H1 (cell line): ENCODE results near the gene IGSF9. TPM values are rescaled to one million over a fixed set of nuclear protein-coding genes. Genes with fewer than 3 reads are reported as not detected.

Experiments used
- CTCF ChIA-PET: fragments of 300-600 bp; sonication (Branson Sonifier 250); formaldehyde crosslinking; loops from one replicate; lab custom pipeline; 2021; ENCODE audit not compliant: partially characterized antibody; lab: Charles Lee
- POLR2A ChIA-PET: fragments of 300-600 bp; sonication (Branson Sonifier 250); formaldehyde crosslinking; loops from one replicate; lab custom pipeline; 2021; ENCODE audit warnings: inconsistent platforms; ENCODE audit not compliant: partially characterized antibody; lab: Charles Lee
- DNase-seq, 2 experiments: peaks; one replicate each; pipeline versions ENCODE4 v3.0.0 to v3.0.0-alpha.2; 2010 to 2022; ENCODE audit warnings: low spot score in 2 of 2, low read depth in 1 of 2, mixed read lengths in 1 of 2
- FAIRE-seq: peaks from 2 replicates; lab custom pipeline; 2011; peaks lifted over from hg19 to GRCh38; lab: Jason Lieb, UNC
- H2AFZ ChIP-seq: 2 replicates; pipeline ENCODE4 v1.8.1; 2012; ENCODE audit warnings: low read length, inconsistent platforms
- H2AK5ac ChIP-seq: 2 replicates; pipeline ENCODE4 v1.6.1; 2013; ENCODE audit warnings: low read depth, low read length
- H2BK120ac ChIP-seq: replicated peaks from 2 replicates; pipeline ENCODE3; 2013; ENCODE audit warnings: low read depth, low read length, inconsistent platforms
- H2BK12ac ChIP-seq: 2 replicates; pipeline ENCODE4 v1.6.1; 2013; ENCODE audit warnings: low read depth, low read length
- H2BK15ac ChIP-seq: 2 replicates; pipeline ENCODE4 v1.6.1; 2013; ENCODE audit warnings: low read length
- H2BK20ac ChIP-seq: 2 replicates; pipeline ENCODE4 v1.6.1; 2013; ENCODE audit warnings: low read length
- H2BK5ac ChIP-seq: 2 replicates; pipeline ENCODE4 v1.6.1; 2013; ENCODE audit warnings: low read depth, low read length
- H3K14ac ChIP-seq: 2 replicates; pipeline ENCODE4 v1.6.1; 2013; ENCODE audit warnings: inconsistent platforms; ENCODE audit not compliant: insufficient read length
- H3K18ac ChIP-seq: 2 replicates; pipeline ENCODE4 v1.6.1; 2013; ENCODE audit warnings: low read length; ENCODE audit errors: extremely low read depth
- H3K23ac ChIP-seq: 2 replicates; pipeline ENCODE4 v1.6.1; 2013; ENCODE audit warnings: inconsistent platforms; ENCODE audit not compliant: insufficient read length
- H3K23me2 ChIP-seq: 2 replicates; pipeline ENCODE4 v1.6.1; 2013; ENCODE audit warnings: low read depth, low read length
- H3K27ac ChIP-seq: 2 replicates; pipeline ENCODE4 v1.6.1; 2011; ENCODE audit warnings: low read depth, low read length, inconsistent platforms
- H3K27me3 ChIP-seq, 4 experiments: replicated peaks in 1 of 4; 1 replicate in 1 of 4; 2 replicates in 3 of 4; pipeline versions ENCODE4 v1.6.1 to v1.8.1; 2011 to 2013; ENCODE audit warnings: low read length in 3 of 4, mild to moderate bottlenecking in 3 of 4, inconsistent platforms in 2 of 4, mixed read lengths in 2 of 4, moderate library complexity in 1 of 4; ENCODE audit not compliant: control insufficient read depth in 3 of 4, insufficient read depth in 3 of 4; ENCODE audit errors: extremely low read depth in 1 of 4
- H3K36me3 ChIP-seq, 4 experiments: 2 replicates each; pipeline versions ENCODE4 v1.6.1 to v1.8.1; 2011 to 2013; ENCODE audit warnings: mild to moderate bottlenecking in 4 of 4, low read length in 3 of 4, moderate library complexity in 2 of 4, control low read depth in 1 of 4, inconsistent platforms in 1 of 4; ENCODE audit not compliant: insufficient read depth in 4 of 4, control insufficient read depth in 2 of 4
- H3K4ac ChIP-seq: replicated peaks from 2 replicates; pipeline ENCODE3; 2013; ENCODE audit warnings: low read length, low read depth, mixed read lengths, inconsistent platforms; ENCODE audit not compliant: insufficient read length
- H3K4me1 ChIP-seq, 4 experiments: replicated peaks in 1 of 4; 1 replicate in 1 of 4; 2 replicates in 3 of 4; pipeline versions ENCODE4 v1.6.1 to v1.8.1; 2011 to 2013; ENCODE audit warnings: low read length in 3 of 4, inconsistent platforms in 2 of 4, mixed read lengths in 1 of 4; ENCODE audit not compliant: insufficient read depth in 4 of 4, control insufficient read depth in 3 of 4
- H3K4me2 ChIP-seq, 2 experiments: 2 replicates each; pipeline versions ENCODE4 v1.6.1 to v1.8.1; 2011 to 2013; ENCODE audit warnings: low read depth in 2 of 2, low read length in 2 of 2, control low read depth in 1 of 2, inconsistent platforms in 1 of 2, mild to moderate bottlenecking in 1 of 2; ENCODE audit not compliant: insufficient read depth in 1 of 2
- H3K4me3 ChIP-seq, 4 experiments: fragments of 200-600, 300-600 bp in 1 of 4; sonication (generic), shearing (Covaris generic), sonication (Bioruptor Twin) in 1 of 4; 2 replicates each; pipeline versions ENCODE4 v1.5.1 to v1.8.1; 2011 to 2016; ENCODE audit warnings: low read length in 4 of 4, low read depth in 3 of 4, control low read depth in 2 of 4, inconsistent platforms in 2 of 4, mild to moderate bottlenecking in 2 of 4, mixed read lengths in 1 of 4, moderate library complexity in 1 of 4; ENCODE audit not compliant: insufficient read depth in 2 of 4; ENCODE audit errors: extremely low read depth in 1 of 4
- H3K56ac ChIP-seq: replicated peaks from 2 replicates; pipeline ENCODE3; 2013; ENCODE audit warnings: low read depth, mild to moderate bottlenecking, mixed read lengths, low read length, inconsistent platforms; ENCODE audit not compliant: insufficient read length
- H3K79me1 ChIP-seq: 2 replicates; pipeline ENCODE4 v1.6.1; 2013; ENCODE audit warnings: low read depth, low read length, control low read depth
- H3K79me2 ChIP-seq, 2 experiments: 2 replicates each; pipeline versions ENCODE4 v1.6.1 to v1.8.1; 2012 to 2013; ENCODE audit warnings: low read length in 2 of 2, mild to moderate bottlenecking in 2 of 2, inconsistent platforms in 1 of 2; ENCODE audit not compliant: insufficient read depth in 2 of 2, control insufficient read depth in 1 of 2
- H3K9ac ChIP-seq, 4 experiments: replicated peaks in 1 of 4; 1 replicate in 1 of 4; 2 replicates in 3 of 4; pipeline versions ENCODE4 v1.6.1 to v1.8.1; 2011 to 2013; ENCODE audit warnings: low read depth in 3 of 4, low read length in 3 of 4, control low read depth in 2 of 4, mild to moderate bottlenecking in 2 of 4, moderate library complexity in 2 of 4, inconsistent platforms in 1 of 4; ENCODE audit errors: extremely low read depth in 1 of 4
- H3K9me3 ChIP-seq, 2 experiments: 2 replicates each; pipeline versions ENCODE4 v1.6.1 to v1.8.1; 2012 to 2013; ENCODE audit warnings: mild to moderate bottlenecking in 2 of 2, moderate library complexity in 2 of 2, control low read depth in 1 of 2, inconsistent platforms in 1 of 2, low read depth in 1 of 2, low read length in 1 of 2, mixed read lengths in 1 of 2; ENCODE audit not compliant: insufficient read depth in 2 of 2
- H4K20me1 ChIP-seq, 2 experiments: replicated peaks in 1 of 2; 2 replicates each; pipeline versions ENCODE3 to v1.8.1; 2011 to 2013; ENCODE audit warnings: inconsistent platforms in 2 of 2, low read length in 2 of 2, mild to moderate bottlenecking in 1 of 2; ENCODE audit not compliant: insufficient read depth in 2 of 2, control insufficient read depth in 1 of 2
- H4K5ac ChIP-seq: 2 replicates; pipeline ENCODE4 v1.6.1; 2013; ENCODE audit warnings: low read length, low read depth, mixed read lengths, inconsistent platforms; ENCODE audit not compliant: insufficient read length
- H4K8ac ChIP-seq: 2 replicates; pipeline ENCODE4 v1.8.0; 2013; ENCODE audit warnings: mild to moderate bottlenecking, moderate library complexity, low read length, inconsistent platforms; ENCODE audit not compliant: insufficient read depth; ENCODE audit errors: extremely low read depth
- H4K91ac ChIP-seq: replicated peaks from 2 replicates; pipeline ENCODE3; 2013; ENCODE audit warnings: low read length, mixed read lengths, inconsistent platforms; ENCODE audit not compliant: insufficient read length
- CBX8 ChIP-seq: fragments of 300-800, 300-1000 bp; sonication (generic); IDR thresholded peaks from 2 replicates; pipeline ENCODE4 v1.7.1; 2016; ENCODE audit warnings: low read depth, low read length, borderline replicate concordance
- CHD1 ChIP-seq: IDR thresholded peaks from 2 replicates; pipeline ENCODE4 v1.6.1; 2012; ENCODE audit warnings: low read depth, low read length, improper control_type of control experiment
- JUND ChIP-seq: IDR thresholded peaks from 2 replicates; pipeline ENCODE4 v1.6.1; 2011; ENCODE audit warnings: mild to moderate bottlenecking, improper control_type of control experiment, low read length
- KDM4A ChIP-seq: IDR thresholded peaks from one replicate; pipeline ENCODE4 v1.7.1; 2012; ENCODE audit warnings: low read depth, mild to moderate bottlenecking, moderate library complexity, low read length, inconsistent platforms; ENCODE audit not compliant: severe bottlenecking
- KDM5A ChIP-seq: fragments of 200-600 bp; IDR thresholded peaks from 2 replicates; pipeline ENCODE4 v1.7.1; 2012; ENCODE audit warnings: mild to moderate bottlenecking, low read length, inconsistent platforms, mixed read lengths
- MAFK ChIP-seq: IDR thresholded peaks from 2 replicates; pipeline ENCODE4 v1.6.1; 2012; ENCODE audit warnings: low read depth, mild to moderate bottlenecking, improper control_type of control experiment, low read length
- NRF1 ChIP-seq: IDR thresholded peaks from 2 replicates; pipeline ENCODE4 v1.6.1; 2011; ENCODE audit warnings: mild to moderate bottlenecking, low read depth, low read length, improper control_type of control experiment
- POLR2AphosphoS5 ChIP-seq: IDR thresholded peaks from 2 replicates; pipeline ENCODE4 v1.6.1; 2011; ENCODE audit warnings: low read depth, low read length
- WGBS, 2 experiments: shearing (Covaris generic) in 1 of 2; methylation state at CpG; one replicate each; pipeline versions ENCODE4 v1.1.6 to v1.1.7; 2013 to 2015; ENCODE audit warnings: low lambda C conversion rate in 2 of 2, mixed read lengths in 2 of 2, inconsistent platforms in 1 of 2, low coverage in 1 of 2, missing lambda C conversion rate in 1 of 2; ENCODE audit not compliant: insufficient replicate concordance in 2 of 2, insufficient coverage in 1 of 2, insufficient read length in 1 of 2; ENCODE audit errors: extremely low coverage in 1 of 2, missing lambda C conversion rate in 1 of 2; 5-methylcytosine and 5-hydroxymethylcytosine counted together
- polyA plus RNA-seq, 7 experiments: library from polyadenylated mRNA; depleted of rRNA in 3 of 7; stranded (reverse) in 5 of 7; unstranded in 2 of 7; fragments of >200 nt in 5 of 7; fragments of 200-250 nt in 2 of 7; gene quantifications; 1 replicate in 5 of 7; 2 replicates in 1 of 7; 4 replicates in 1 of 7; pipeline versions ENCODE4 v1.2.1 to v1.2.3, GENCODE V29; 2011 to 2013; ENCODE audit warnings: missing spikeins in 2 of 7, mixed read lengths in 2 of 7
- total RNA-seq: library from RNA; stranded (reverse); fragmentation: NEBNext Ultra II Directional; extraction: Animal tissue kit (Norgen Biotek cat#: 25700); gene quantifications from 2 replicates; pipeline ENCODE4 v1.2.1, GENCODE V29; 2021

IGSF9 gene
- total and polyA plus RNA-seq, 2 of the 8 experiments (the other 6 are each of a cell fraction or from before 2014, with no cell fraction given): 10.9 to 28.1 TPM

DNA sequence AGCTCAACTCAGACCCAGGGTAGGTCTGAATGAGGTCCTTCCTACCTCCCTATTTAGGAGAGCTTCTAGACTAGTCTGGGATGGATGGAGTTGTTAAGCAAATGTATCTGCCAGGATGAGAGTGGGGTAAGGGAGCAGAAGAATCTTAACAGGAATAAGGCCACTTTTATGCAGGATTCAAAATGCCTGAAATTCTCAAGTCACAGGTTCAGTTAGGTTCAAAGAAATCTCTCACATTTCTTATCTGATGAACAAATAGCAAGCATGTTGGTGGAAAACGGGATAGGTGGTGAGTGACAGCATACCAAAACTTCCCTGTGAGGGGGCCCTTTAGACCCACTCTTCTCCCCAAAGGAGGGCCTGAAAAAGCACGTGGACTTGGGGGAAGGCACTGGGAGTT is 5.6 kb upstream of the IGSF9 start:
- Histone ChIP-seq H3K23me2 (peaks cover 2% of the 10 kb centered on the region; the same call in 1 of the 2 replicates), H3K79me1 (no peaks in the 10 kb centered on the region), H2BK15ac (no peak overlapping the region), H3K9ac (no peak overlapping the region), H3K23ac (no peak overlapping the region), H4K20me1 (no peaks in the 10 kb centered on the region), H2BK12ac (no peak overlapping the region), H2AFZ (no peak overlapping the region), H3K18ac (no peak overlapping the region), H3K79me2 (no peaks in the 10 kb centered on the region), H3K36me3 (no peaks in the 10 kb centered on the region), H3K4me3 (no peak overlapping the region), H3K4me2 (no peak overlapping the region), H3K27ac (no peak overlapping the region), H2BK5ac (no peak overlapping the region), H2BK20ac (no peak overlapping the region), H2AK5ac (no peak overlapping the region), H3K9me3 (no peaks in the 10 kb centered on the region), H4K8ac (no peak overlapping the region), H4K91ac (no peak overlapping the region), H3K27me3 (no peaks in the 10 kb centered on the region; a peak in 1 of 7 replicates), H3K14ac (no peak overlapping the region), H4K5ac (no peak overlapping the region), H3K4ac (no peak overlapping the region), H3K4me1 (peaks cover 4 to 8% (median 7%) of the 10 kb centered on the region in 4 experiments; a peak in 6 of 7 replicates), H3K56ac (no peak overlapping the region), H2BK120ac (no peak overlapping the region)
- DNase-seq: no peak
- CTCF ChIA-PET: interaction anchor here (1.8 to 35.5 kb wide), 3 partner anchors 14 to 152 kb away, joined by 4 to 696 read pairs (median 128); no protein-coding TSS in a partner anchor
- WGBS, 2 experiments: 68% methylated on average over 2 of the region's 2 CpGs; no CpG with 5 or more reads in 1 of the 2 experiments
- POLR2A ChIA-PET: no interaction called here
- FAIRE-seq: no peak
- TF ChIP-seq CBX8: no peak
- TF ChIP-seq MAFK: no peak
- no peak for TF ChIP-seq CHD1
- no peak for TF ChIP-seq KDM4A
- no peak for TF ChIP-seq NRF1
- TF ChIP-seq JUND: no peak
- no peak for TF ChIP-seq KDM5A
- TF ChIP-seq POLR2AphosphoS5: no peak
